OCI-M2 (cell line): ENCODE data around the gene AEBP1.

Source experiments
- DNase-seq: peaks from one replicate; lab custom pipeline; 2025; ENCODE audit not compliant: unreplicated experiment; lab: John Stamatoyannopoulos, UW

Gene AEBP1

GRCh38 chr7:44154703-44155102 lies 50.6 kb downstream of the AEBP1 start:
- DNase-seq = no peak

GRCh38 chr7:44155191-44156185 lies 51.3 kb downstream of the AEBP1 start:
- DNase-seq = no peak

GRCh38 chr7:44156453-44157010 lies 52.4 kb downstream of the AEBP1 start:
- no peak for DNase-seq

- DNase-seq = no peak
Observed at GRCh38 chr7:44157116-44158080, 53.3 kb downstream of the AEBP1 start.

- DNase-seq = no peak
Observed at GRCh38 chr7:44158096-44158872, 54.1 kb downstream of the AEBP1 start.

- no peak for DNase-seq
Observed at GRCh38 chr7:44158873-44159631, 54.9 kb downstream of the AEBP1 start.

GRCh38 chr7:44159824-44160630 lies 55.9 kb downstream of the AEBP1 start:
- no peak for DNase-seq

GRCh38 chr7:44161371-44161770 lies 57.2 kb downstream of the AEBP1 start:
- DNase-seq = no peak

GRCh38 chr7:44162179-44162578 lies 58.0 kb downstream of the AEBP1 start:
- DNase-seq = no peak

GRCh38 chr7:44162785-44163395 lies 58.7 kb downstream of the AEBP1 start:
- DNase-seq = no peak

GRCh38 chr7:44163591-44163990 lies 59.4 kb downstream of the AEBP1 start:
- no peak for DNase-seq
